K562 (cell line): ENCODE data around the gene NIPA2. TPM values are rescaled to one million over a fixed set of nuclear protein-coding genes. Genes with fewer than 3 reads are reported as not detected.
A peak's percentile ranks its signal among the peaks of the same experiment; 100 is the strongest.

Experiments used
- CREB1 ChIP-seq, 2 experiments: sonication (generic) in 1 of 2; formaldehyde crosslinking in 1 of 2; IDR thresholded peaks; 2 replicates each; pipeline versions ENCODE4 v1.6.1 to v1.8.0; 2012 to 2022; ENCODE audit warnings: inconsistent platforms in 1 of 2, mild to moderate bottlenecking in 1 of 2, missing genetic modification reagents in 1 of 2, moderate library complexity in 1 of 2
- GABPA ChIP-seq: fragments of 200-800 bp; sonication (Bioruptor generic); conservative IDR thresholded peaks from 2 replicates; pipeline ENCODE4 v1.6.1; 2016; ENCODE audit warnings: low read depth, missing genetic modification characterization, missing compliant biosample characterization
- JUNB ChIP-seq: fragments of 450-650 bp; formaldehyde crosslinking; conservative IDR thresholded peaks from 2 replicates; pipeline ENCODE4 v1.4.0; 2020; ENCODE audit warnings: mild to moderate bottlenecking
- MNT ChIP-seq, 2 experiments: fragments of 450-650 bp; conservative IDR thresholded peaks; 2 replicates each; pipeline ENCODE4 v1.6.1; 2017; ENCODE audit warnings: mild to moderate bottlenecking in 2 of 2, moderate library complexity in 2 of 2
- MYBL2 ChIP-seq, 2 experiments: fragments of 450-650 bp in 1 of 2; sonication (generic) in 1 of 2; formaldehyde crosslinking in 1 of 2; IDR thresholded peaks; 2 replicates each; pipeline versions ENCODE4 v1.6.1 to v1.8.1; 2017 to 2022; ENCODE audit warnings: borderline replicate concordance in 1 of 2, inconsistent platforms in 1 of 2, low read depth in 1 of 2, mild to moderate bottlenecking in 1 of 2, missing genetic modification reagents in 1 of 2, moderate library complexity in 1 of 2
- NCOR1 ChIP-seq: fragments of 450-650 bp; IDR thresholded peaks from 2 replicates; pipeline ENCODE4 v1.6.1; 2016; ENCODE audit warnings: mild to moderate bottlenecking, moderate library complexity
- PHF8 ChIP-seq: fragments of 200-600 bp; sonication (generic); IDR thresholded peaks from 2 replicates; pipeline ENCODE4 v1.6.1; 2012; ENCODE audit warnings: mixed run types, mild to moderate bottlenecking, inconsistent platforms, low read length, moderate library complexity, borderline replicate concordance
- STAT6 ChIP-seq: sonication (generic); formaldehyde crosslinking; IDR thresholded peaks from 2 replicates; pipeline ENCODE4 v1.8.1; 2023; ENCODE audit warnings: mild to moderate bottlenecking, missing genetic modification reagents
- TCFL5 ChIP-seq: fragments of 250-450 bp; sonication (Bioruptor Pico); conservative IDR thresholded peaks from 2 replicates; pipeline ENCODE4 v1.6.1; 2021; ENCODE audit warnings: mild to moderate bottlenecking, moderate library complexity, matching md5 sums
- TRIM25 ChIP-seq: fragments of 450-650 bp; IDR thresholded peaks from 2 replicates; pipeline ENCODE4 v1.7.0; 2016; ENCODE audit warnings: borderline replicate concordance
- ZNF224 ChIP-seq: sonication (generic); formaldehyde crosslinking; IDR thresholded peaks from 2 replicates; pipeline ENCODE4 v1.8.0; 2022; ENCODE audit warnings: mild to moderate bottlenecking, missing genetic modification reagents
- ZNF282 ChIP-seq: sonication (generic); formaldehyde crosslinking; IDR thresholded peaks from 2 replicates; pipeline ENCODE4 v1.8.1; 2023; ENCODE audit warnings: missing genetic modification reagents
- ZSCAN29 ChIP-seq: fragments of 450-650 bp; IDR thresholded peaks from 2 replicates; pipeline ENCODE4 v1.6.1; 2017
- polyA plus RNA-seq, 8 experiments: library from polyadenylated mRNA; depleted of rRNA in 4 of 8; stranded (reverse) in 5 of 8; unstranded in 3 of 8; fragments of >200 nt; fragmentation: Nextera tagmentation in 2 of 8; fragmentation: Illumina TruSeq in 1 of 8; extraction: Ambion mirVana in 2 of 8; extraction: Trizol in 1 of 8; gene quantifications; 2 replicates each; pipeline versions ENCODE4 v1.2.1 to v1.2.3, GENCODE V29; 2011 to 2014; ENCODE audit warnings: inconsistent platforms in 1 of 8, missing spikeins in 1 of 8
- total RNA-seq, 7 experiments: library from RNA; depleted of rRNA in 6 of 7; stranded (reverse); fragments of >200 nt in 6 of 7; fragmentation: Illumina TruSeq in 2 of 7; extraction: Trizol in 2 of 7; gene quantifications; 2 replicates each; pipeline versions ENCODE4 v1.2.1 to v1.2.3, GENCODE V29; 2011 to 2021; ENCODE audit warnings: low replicate concordance in 1 of 7
- TF ChIP-seq, protein P1 (sequence below): sonication (generic); formaldehyde crosslinking; IDR thresholded peaks from 2 replicates; pipeline ENCODE4 v1.8.0; 2023; ENCODE audit warnings: mild to moderate bottlenecking, missing genetic modification reagents
- TF ChIP-seq, protein P2 (sequence below): fragments of 450-650 bp; IDR thresholded peaks from 2 replicates; pipeline ENCODE4 v1.7.1; 2018; ENCODE audit warnings: mild to moderate bottlenecking, low read depth; ENCODE audit not compliant: partially characterized antibody

The NIPA2 gene
- total and polyA plus RNA-seq, 9 of the 15 experiments (the other 6 are each of a cell fraction or from before 2014, with no cell fraction given) = 18.7 to 107 (median 87.3) TPM

GRCh38 chr15:22838292-22839042, at the start of gene NIPA2 (continued):
- TF ChIP-seq TRIM25 (no peak), JUNB (CRISPR knock-in tag) (no peak), MNT (conservative IDR thresholded peaks at IDR 0.05) (peak; percentile 70 to 88), PHF8 (peak; percentile 85; the same call in 1 of the 2 replicates), NCOR1 (0 out of 2 replicates have a peak, but pooled peaks have one; percentile 15), CREB1 (IDR thresholded peaks at IDR 0.05) (peak; percentile 95), CREB1 (CRISPR knock-in tag; IDR thresholded peaks at IDR 0.05) (peak; percentile 94), MYBL2 (IDR thresholded peaks at IDR 0.05; ENCODE audit: low read depth) (peak; percentile 59), MYBL2 (CRISPR knock-in tag; IDR thresholded peaks at IDR 0.05; ENCODE audit: borderline replicate concordance) (no peak), ZNF224 (CRISPR knock-in tag) (no peak), ZSCAN29 (no peak), TCFL5 (CRISPR knock-in tag) (no peak), ZNF282 (no peak), GABPA (peak; percentile 92), STAT6 (0 out of 2 replicates have a peak, but pooled peaks have one; percentile 88)
- TF ChIP-seq, protein P1, sequence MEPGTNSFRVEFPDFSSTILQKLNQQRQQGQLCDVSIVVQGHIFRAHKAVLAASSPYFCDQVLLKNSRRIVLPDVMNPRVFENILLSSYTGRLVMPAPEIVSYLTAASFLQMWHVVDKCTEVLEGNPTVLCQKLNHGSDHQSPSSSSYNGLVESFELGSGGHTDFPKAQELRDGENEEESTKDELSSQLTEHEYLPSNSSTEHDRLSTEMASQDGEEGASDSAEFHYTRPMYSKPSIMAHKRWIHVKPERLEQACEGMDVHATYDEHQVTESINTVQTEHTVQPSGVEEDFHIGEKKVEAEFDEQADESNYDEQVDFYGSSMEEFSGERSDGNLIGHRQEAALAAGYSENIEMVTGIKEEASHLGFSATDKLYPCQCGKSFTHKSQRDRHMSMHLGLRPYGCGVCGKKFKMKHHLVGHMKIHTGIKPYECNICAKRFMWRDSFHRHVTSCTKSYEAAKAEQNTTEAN (CRISPR knock-in tag) = no peak
- TF ChIP-seq, protein P2, sequence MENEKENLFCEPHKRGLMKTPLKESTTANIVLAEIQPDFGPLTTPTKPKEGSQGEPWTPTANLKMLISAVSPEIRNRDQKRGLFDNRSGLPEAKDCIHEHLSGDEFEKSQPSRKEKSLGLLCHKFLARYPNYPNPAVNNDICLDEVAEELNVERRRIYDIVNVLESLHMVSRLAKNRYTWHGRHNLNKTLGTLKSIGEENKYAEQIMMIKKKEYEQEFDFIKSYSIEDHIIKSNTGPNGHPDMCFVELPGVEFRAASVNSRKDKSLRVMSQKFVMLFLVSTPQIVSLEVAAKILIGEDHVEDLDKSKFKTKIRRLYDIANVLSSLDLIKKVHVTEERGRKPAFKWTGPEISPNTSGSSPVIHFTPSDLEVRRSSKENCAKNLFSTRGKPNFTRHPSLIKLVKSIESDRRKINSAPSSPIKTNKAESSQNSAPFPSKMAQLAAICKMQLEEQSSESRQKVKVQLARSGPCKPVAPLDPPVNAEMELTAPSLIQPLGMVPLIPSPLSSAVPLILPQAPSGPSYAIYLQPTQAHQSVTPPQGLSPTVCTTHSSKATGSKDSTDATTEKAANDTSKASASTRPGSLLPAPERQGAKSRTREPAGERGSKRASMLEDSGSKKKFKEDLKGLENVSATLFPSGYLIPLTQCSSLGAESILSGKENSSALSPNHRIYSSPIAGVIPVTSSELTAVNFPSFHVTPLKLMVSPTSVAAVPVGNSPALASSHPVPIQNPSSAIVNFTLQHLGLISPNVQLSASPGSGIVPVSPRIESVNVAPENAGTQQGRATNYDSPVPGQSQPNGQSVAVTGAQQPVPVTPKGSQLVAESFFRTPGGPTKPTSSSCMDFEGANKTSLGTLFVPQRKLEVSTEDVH = peak; percentile 26
